Measurements from ENCODE around the gene RHCG. TPM values are rescaled to one million over a fixed set of nuclear protein-coding genes. Genes with fewer than 3 reads are reported as not detected.

RHCG gene
- total and polyA plus RNA-seq, 4 donors = 0.17 to 0.37 (median 0.25) TPM; not detected in 1

DNA sequence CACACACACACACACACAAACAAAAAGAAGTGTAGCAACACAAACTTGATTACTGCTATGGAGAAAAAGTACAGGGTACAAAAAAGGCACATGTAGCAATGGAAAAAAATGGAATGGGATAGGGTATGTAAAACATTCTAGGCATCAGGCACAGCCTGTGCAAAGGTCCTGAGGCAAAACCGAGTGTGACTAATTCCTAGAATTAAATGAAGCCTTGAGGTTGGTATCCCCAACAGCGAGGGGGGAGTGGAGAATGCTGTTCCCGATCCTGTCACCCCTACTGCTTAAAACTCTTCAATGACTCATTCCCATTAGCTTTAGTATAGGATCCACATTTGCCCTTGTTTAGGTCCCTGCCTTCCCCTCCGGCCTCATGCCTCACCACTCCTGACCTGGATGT is 37.9 kb downstream of the RHCG start:
- WGBS, 2 donors = 62 to 74% methylated on average over 4 of the region's 4 CpGs
- H3K36me3 ChIP-seq (ENCODE audit: control insufficient read depth in 4 of 4, insufficient read depth in 4 of 4, low read length in 4 of 4) = no peaks in the 10 kb centered on the region
- H3K27ac ChIP-seq (ENCODE audit: low read depth in 1 of 2, low read length in 1 of 2) = no peak overlapping the region
- H3K9me3 ChIP-seq (ENCODE audit: control insufficient read depth in 4 of 4, insufficient read depth in 3 of 4, low read length in 3 of 4) = no peaks in the 10 kb centered on the region
- H3K9ac ChIP-seq (ENCODE audit: insufficient read depth in 1 of 2, low read length in 2 of 2) = no peak overlapping the region
- DNase-seq (no peak), ATAC-seq (ENCODE audit: insufficient read depth, low FRiP score) (no peak)
- TF ChIP-seq, protein P1, sequence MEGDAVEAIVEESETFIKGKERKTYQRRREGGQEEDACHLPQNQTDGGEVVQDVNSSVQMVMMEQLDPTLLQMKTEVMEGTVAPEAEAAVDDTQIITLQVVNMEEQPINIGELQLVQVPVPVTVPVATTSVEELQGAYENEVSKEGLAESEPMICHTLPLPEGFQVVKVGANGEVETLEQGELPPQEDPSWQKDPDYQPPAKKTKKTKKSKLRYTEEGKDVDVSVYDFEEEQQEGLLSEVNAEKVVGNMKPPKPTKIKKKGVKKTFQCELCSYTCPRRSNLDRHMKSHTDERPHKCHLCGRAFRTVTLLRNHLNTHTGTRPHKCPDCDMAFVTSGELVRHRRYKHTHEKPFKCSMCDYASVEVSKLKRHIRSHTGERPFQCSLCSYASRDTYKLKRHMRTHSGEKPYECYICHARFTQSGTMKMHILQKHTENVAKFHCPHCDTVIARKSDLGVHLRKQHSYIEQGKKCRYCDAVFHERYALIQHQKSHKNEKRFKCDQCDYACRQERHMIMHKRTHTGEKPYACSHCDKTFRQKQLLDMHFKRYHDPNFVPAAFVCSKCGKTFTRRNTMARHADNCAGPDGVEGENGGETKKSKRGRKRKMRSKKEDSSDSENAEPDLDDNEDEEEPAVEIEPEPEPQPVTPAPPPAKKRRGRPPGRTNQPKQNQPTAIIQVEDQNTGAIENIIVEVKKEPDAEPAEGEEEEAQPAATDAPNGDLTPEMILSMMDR (IDR thresholded peaks at IDR 0.05; ENCODE audit: control extremely low read depth, extremely low read depth) = no peak
- H3K4me1 ChIP-seq (ENCODE audit: control insufficient read depth in 5 of 5, insufficient read depth in 5 of 5, low read length in 5 of 5) = no peaks in the 10 kb centered on the region
- H3K4me3 ChIP-seq = no peak overlapping the region
- H3K27me3 ChIP-seq (ENCODE audit: control insufficient read depth in 3 of 3, insufficient read depth in 3 of 3, low read length in 2 of 3) = peaks cover 0 to 3% (median 0%) of the 10 kb centered on the region in 3 donors

DNA sequence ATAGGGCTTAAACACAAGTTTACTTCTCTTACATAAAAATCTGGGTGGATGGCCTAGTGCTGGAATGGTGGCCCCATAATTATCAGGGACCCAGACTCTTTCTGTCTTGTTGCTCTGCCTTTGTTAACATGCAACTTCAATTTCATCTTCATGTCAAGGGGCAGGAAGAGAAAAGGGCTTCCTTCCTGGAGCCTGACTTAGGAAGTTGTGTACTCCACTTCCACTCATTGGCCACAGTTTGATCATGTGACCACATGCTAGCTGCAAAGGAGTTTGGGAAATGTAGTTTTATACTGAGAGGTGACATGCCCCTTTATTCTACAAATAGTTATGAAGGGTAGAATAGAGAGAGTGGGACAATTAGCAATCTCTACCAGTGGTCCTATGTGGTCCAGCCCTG is 39.3 kb downstream of the RHCG start:
- no peak for DNase-seq
- TF ChIP-seq, protein P1 (IDR thresholded peaks at IDR 0.05; ENCODE audit: control extremely low read depth, extremely low read depth) = no peak

DNA sequence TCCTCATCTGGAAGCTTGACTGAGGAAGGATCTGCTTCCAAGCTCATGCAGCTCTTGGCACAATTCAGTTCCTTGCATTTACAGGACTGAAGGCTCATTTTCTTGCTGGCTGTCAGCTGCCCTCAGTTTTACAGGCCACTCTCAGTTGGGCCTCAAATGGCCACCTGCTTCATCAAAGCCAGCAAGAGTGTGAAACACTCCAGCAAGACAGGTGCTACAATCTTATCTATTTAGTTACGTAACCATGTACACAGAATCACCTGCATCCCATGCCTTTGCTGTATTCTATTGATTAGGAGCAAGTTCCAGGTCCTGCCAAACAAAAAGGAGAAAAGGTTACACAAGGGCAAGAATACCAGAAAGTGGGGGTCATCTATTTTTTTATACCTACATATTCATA is 40.8 kb downstream of the RHCG start:
- 85 to 93% methylated on average over 1 of the region's 1 CpG for WGBS, 2 donors
- no peak for DNase-seq
- Histone ChIP-seq H3K9me3 (ENCODE audit: control insufficient read depth in 4 of 4, insufficient read depth in 3 of 4, low read length in 3 of 4) (no peaks in the 10 kb centered on the region), H3K4me1 (ENCODE audit: control insufficient read depth in 5 of 5, insufficient read depth in 5 of 5, low read length in 5 of 5) (no peaks in the 10 kb centered on the region), H3K9ac (ENCODE audit: insufficient read depth in 1 of 2, low read length in 2 of 2) (no peak overlapping the region), H3K36me3 (ENCODE audit: control insufficient read depth in 4 of 4, insufficient read depth in 4 of 4, low read length in 4 of 4) (no peaks in the 10 kb centered on the region), H3K4me3 (no peak overlapping the region), H3K27me3 (ENCODE audit: control insufficient read depth in 3 of 3, insufficient read depth in 3 of 3, low read length in 2 of 3) (peaks cover 0 to 22% (median 6%) of the 10 kb centered on the region in 3 donors), H3K27ac (ENCODE audit: low read depth in 1 of 2, low read length in 1 of 2) (no peak overlapping the region)
- no peak for ATAC-seq (ENCODE audit: insufficient read depth, low FRiP score)
- TF ChIP-seq, protein P1 (IDR thresholded peaks at IDR 0.05; ENCODE audit: control extremely low read depth, extremely low read depth) = no peak

More for the DNA sequence above, 39.3 kb downstream of the RHCG start:
- H3K27ac ChIP-seq (ENCODE audit: low read depth in 1 of 2, low read length in 1 of 2) = no peak overlapping the region
- ATAC-seq (ENCODE audit: insufficient read depth, low FRiP score) = no peak
- no peak overlapping the region for H3K4me3 ChIP-seq
- no peaks in the 10 kb centered on the region for H3K9me3 ChIP-seq (ENCODE audit: control insufficient read depth in 4 of 4, insufficient read depth in 3 of 4, low read length in 3 of 4)
- no peaks in the 10 kb centered on the region for H3K36me3 ChIP-seq (ENCODE audit: control insufficient read depth in 4 of 4, insufficient read depth in 4 of 4, low read length in 4 of 4)
- no peaks in the 10 kb centered on the region for H3K4me1 ChIP-seq (ENCODE audit: control insufficient read depth in 5 of 5, insufficient read depth in 5 of 5, low read length in 5 of 5)
- peaks cover 0 to 10% (median 0%) of the 10 kb centered on the region in 3 donors for H3K27me3 ChIP-seq (ENCODE audit: control insufficient read depth in 3 of 3, insufficient read depth in 3 of 3, low read length in 2 of 3)
- H3K9ac ChIP-seq (ENCODE audit: insufficient read depth in 1 of 2, low read length in 2 of 2) = no peak overlapping the region

DNA sequence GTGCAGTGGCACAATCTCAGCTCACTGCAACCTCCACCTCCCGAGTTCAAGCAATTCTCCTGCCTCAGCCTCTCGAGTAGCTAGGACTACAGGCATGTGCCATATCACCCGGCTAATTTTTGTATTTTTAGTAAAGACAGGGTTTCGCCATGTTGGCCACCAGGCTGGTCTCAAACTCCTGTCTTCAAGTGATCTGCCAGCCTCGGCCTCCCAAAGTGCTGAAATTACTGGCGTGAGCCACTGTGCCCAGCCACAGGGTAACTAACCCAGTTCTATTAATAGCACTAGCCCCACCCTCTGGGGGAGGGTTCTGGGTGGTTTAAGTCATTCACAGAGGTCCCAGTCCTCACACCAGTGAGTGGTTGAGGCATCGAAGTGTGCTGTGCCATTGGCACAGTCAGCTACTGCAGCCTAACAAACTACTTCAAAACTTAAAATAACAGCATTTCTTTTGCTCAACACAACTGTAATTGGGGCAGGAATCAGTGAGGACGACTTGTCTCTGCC is 44.0 kb downstream of the RHCG start:
- no peak overlapping the region for H3K27ac ChIP-seq (ENCODE audit: low read depth in 1 of 2, low read length in 1 of 2)
- no peaks in the 10 kb centered on the region for H3K36me3 ChIP-seq (ENCODE audit: control insufficient read depth in 4 of 4, insufficient read depth in 4 of 4, low read length in 4 of 4)
- H3K9ac ChIP-seq (ENCODE audit: insufficient read depth in 1 of 2, low read length in 2 of 2) = no peak overlapping the region
- no peaks in the 10 kb centered on the region for H3K4me1 ChIP-seq (ENCODE audit: control insufficient read depth in 5 of 5, insufficient read depth in 5 of 5, low read length in 5 of 5)
- DNase-seq = no peak
- H3K27me3 ChIP-seq (ENCODE audit: control insufficient read depth in 3 of 3, insufficient read depth in 3 of 3, low read length in 2 of 3) = peaks cover 0 to 46% (median 10%) of the 10 kb centered on the region in 3 donors
- H3K4me3 ChIP-seq = no peak overlapping the region
- no peaks in the 10 kb centered on the region for H3K9me3 ChIP-seq (ENCODE audit: control insufficient read depth in 4 of 4, insufficient read depth in 3 of 4, low read length in 3 of 4)
- ATAC-seq (ENCODE audit: insufficient read depth, low FRiP score) = no peak
- WGBS, 2 donors = 73% methylated on average over 8 of the region's 8 CpGs
- TF ChIP-seq, protein P1 (IDR thresholded peaks at IDR 0.05; ENCODE audit: control extremely low read depth, extremely low read depth) = no peak

All from lung (tissue), 12 donors.